Neural cell (in vitro differentiated cells): ENCODE results near the gene LY6G5C. TPM values are rescaled to one million over a fixed set of nuclear protein-coding genes. Genes with fewer than 3 reads are reported as not detected.

Source experiments
- H2AFZ ChIP-seq: fragments of 200-600, 300-800 bp; sonication (generic), shearing (Covaris generic); 2 replicates; pipeline ENCODE4 v1.6.0; 2014; ENCODE audit warnings: low read depth, mild to moderate bottlenecking, antibody characterized with exemption, low read length, moderate library complexity
- H3F3A ChIP-seq: fragments of 200-600 bp; shearing (Covaris generic); 2 replicates; pipeline ENCODE4 v1.6.1; 2016; ENCODE audit warnings: mild to moderate bottlenecking, moderate library complexity, mixed read lengths, antibody characterized with exemption, low read length; ENCODE audit not compliant: insufficient read depth, poor library complexity, severe bottlenecking
- H3K27ac ChIP-seq: fragments of 200-600, 300-800 bp; sonication (generic), shearing (Covaris generic); 2 replicates; pipeline ENCODE4 v1.5.1; 2014; ENCODE audit warnings: mild to moderate bottlenecking, low read length, moderate library complexity
- H3K27me3 ChIP-seq: fragments of 300-800, 200-600 bp; sonication (generic), shearing (Covaris generic); 2 replicates; pipeline ENCODE4 v1.6.0; 2014; ENCODE audit warnings: mild to moderate bottlenecking, low read depth, low read length, moderate library complexity; ENCODE audit not compliant: insufficient read depth
- H3K36me3 ChIP-seq: fragments of 300-800, 200-600 bp; sonication (generic), shearing (Covaris generic); 2 replicates; pipeline ENCODE4 v1.5.1; 2014; ENCODE audit warnings: mild to moderate bottlenecking, antibody characterized with exemption, low read length, moderate library complexity; ENCODE audit not compliant: insufficient read depth
- H3K4me2 ChIP-seq: fragments of 300-800, 200-600 bp; sonication (generic), shearing (Covaris generic); 2 replicates; pipeline ENCODE4 v1.6.0; 2014; ENCODE audit warnings: mild to moderate bottlenecking, low read length
- H3K4me3 ChIP-seq: fragments of 300-800, 200-600 bp; sonication (generic), shearing (Covaris generic); 2 replicates; pipeline ENCODE4 v1.5.1; 2014; ENCODE audit warnings: mild to moderate bottlenecking, low read length, moderate library complexity
- H3K79me2 ChIP-seq: fragments of 200-600 bp; shearing (Covaris generic); replicated peaks from 2 replicates; pipeline ENCODE4 v1.6.0; 2014; ENCODE audit warnings: mild to moderate bottlenecking, low read length, moderate library complexity; ENCODE audit not compliant: insufficient read depth
- H3K9ac ChIP-seq: fragments of 300-800, 200-600 bp; sonication (generic), shearing (Covaris generic); 2 replicates; pipeline ENCODE4 v1.6.1; 2016; ENCODE audit warnings: mild to moderate bottlenecking, low read length, mixed read lengths
- H3K9me2 ChIP-seq: fragments of 200-600 bp; shearing (Covaris generic); 2 replicates; pipeline ENCODE4 v1.6.1; 2016; ENCODE audit warnings: mild to moderate bottlenecking, low read length, mixed read lengths; ENCODE audit not compliant: insufficient read depth
- H3K9me3 ChIP-seq: fragments of 200-600, 300-800 bp; sonication (generic), shearing (Covaris generic); 2 replicates; pipeline ENCODE4 v1.6.1; 2016; ENCODE audit warnings: mild to moderate bottlenecking, mixed run types, low read length, moderate library complexity, mixed read lengths
- H4K20me1 ChIP-seq: fragments of 200-600 bp; shearing (Covaris generic); 2 replicates; pipeline ENCODE4 v1.6.1; 2016; ENCODE audit warnings: mild to moderate bottlenecking, mixed run types; ENCODE audit not compliant: insufficient read depth
- EP300 ChIP-seq: fragments of 450-650 bp; conservative IDR thresholded peaks from 2 replicates; pipeline ENCODE4 v1.6.1; 2014; ENCODE audit warnings: antibody characterized with exemption, mild to moderate bottlenecking, moderate library complexity; ENCODE audit not compliant: poor library complexity, severe bottlenecking
- EZH2 ChIP-seq: fragments of 200-600, 300-800 bp; shearing (Covaris generic), sonication (generic); IDR thresholded peaks from 2 replicates; pipeline ENCODE4 v1.6.1; 2014; ENCODE audit warnings: antibody characterized with exemption, low read length, borderline replicate concordance, mild to moderate bottlenecking; ENCODE audit not compliant: insufficient read depth, poor library complexity, severe bottlenecking
- MXI1 ChIP-seq: fragments of 450-650 bp; conservative IDR thresholded peaks from 2 replicates; pipeline ENCODE4 v1.6.1; 2014; ENCODE audit warnings: antibody characterized with exemption, mild to moderate bottlenecking; ENCODE audit not compliant: poor library complexity, severe bottlenecking
- POLR2AphosphoS5 ChIP-seq: IDR thresholded peaks from 2 replicates; pipeline ENCODE4 v1.6.1; 2012
- RAD21 ChIP-seq: fragments of 450-650 bp; conservative IDR thresholded peaks from 2 replicates; pipeline ENCODE4 v1.6.1; 2014; ENCODE audit warnings: antibody characterized with exemption, mild to moderate bottlenecking, moderate library complexity
- SMC3 ChIP-seq: fragments of 450-650 bp; conservative IDR thresholded peaks from 2 replicates; pipeline ENCODE4 v1.6.1; 2014; ENCODE audit warnings: antibody characterized with exemption, mild to moderate bottlenecking, moderate library complexity; ENCODE audit not compliant: poor library complexity
- TAF1 ChIP-seq: IDR thresholded peaks from 2 replicates; pipeline ENCODE4 v1.6.1; 2012; ENCODE audit warnings: low read depth
- polyA plus RNA-seq: library from polyadenylated mRNA; depleted of rRNA; stranded (reverse); fragments of >200 nt; gene quantifications from 2 replicates; pipeline ENCODE4 v1.2.3, GENCODE V29; 2014
- TF ChIP-seq, protein P1 (sequence below): IDR thresholded peaks from 2 replicates; pipeline ENCODE4 v1.6.1; 2012; ENCODE audit warnings: borderline replicate concordance
- TF ChIP-seq, protein P2 (sequence below): fragments of 450-650 bp; IDR thresholded peaks from 2 replicates; pipeline ENCODE4 v1.5.1; 2014; ENCODE audit warnings: antibody characterized with exemption, mild to moderate bottlenecking, moderate library complexity; ENCODE audit not compliant: poor library complexity, severe bottlenecking

The LY6G5C gene
- polyA plus RNA-seq, 1 donor from 2014 or later, result 13.4 TPM

- TF ChIP-seq TAF1, result peak; percentile 79
- TF ChIP-seq RAD21, result no peak
- TF ChIP-seq, protein P1, sequence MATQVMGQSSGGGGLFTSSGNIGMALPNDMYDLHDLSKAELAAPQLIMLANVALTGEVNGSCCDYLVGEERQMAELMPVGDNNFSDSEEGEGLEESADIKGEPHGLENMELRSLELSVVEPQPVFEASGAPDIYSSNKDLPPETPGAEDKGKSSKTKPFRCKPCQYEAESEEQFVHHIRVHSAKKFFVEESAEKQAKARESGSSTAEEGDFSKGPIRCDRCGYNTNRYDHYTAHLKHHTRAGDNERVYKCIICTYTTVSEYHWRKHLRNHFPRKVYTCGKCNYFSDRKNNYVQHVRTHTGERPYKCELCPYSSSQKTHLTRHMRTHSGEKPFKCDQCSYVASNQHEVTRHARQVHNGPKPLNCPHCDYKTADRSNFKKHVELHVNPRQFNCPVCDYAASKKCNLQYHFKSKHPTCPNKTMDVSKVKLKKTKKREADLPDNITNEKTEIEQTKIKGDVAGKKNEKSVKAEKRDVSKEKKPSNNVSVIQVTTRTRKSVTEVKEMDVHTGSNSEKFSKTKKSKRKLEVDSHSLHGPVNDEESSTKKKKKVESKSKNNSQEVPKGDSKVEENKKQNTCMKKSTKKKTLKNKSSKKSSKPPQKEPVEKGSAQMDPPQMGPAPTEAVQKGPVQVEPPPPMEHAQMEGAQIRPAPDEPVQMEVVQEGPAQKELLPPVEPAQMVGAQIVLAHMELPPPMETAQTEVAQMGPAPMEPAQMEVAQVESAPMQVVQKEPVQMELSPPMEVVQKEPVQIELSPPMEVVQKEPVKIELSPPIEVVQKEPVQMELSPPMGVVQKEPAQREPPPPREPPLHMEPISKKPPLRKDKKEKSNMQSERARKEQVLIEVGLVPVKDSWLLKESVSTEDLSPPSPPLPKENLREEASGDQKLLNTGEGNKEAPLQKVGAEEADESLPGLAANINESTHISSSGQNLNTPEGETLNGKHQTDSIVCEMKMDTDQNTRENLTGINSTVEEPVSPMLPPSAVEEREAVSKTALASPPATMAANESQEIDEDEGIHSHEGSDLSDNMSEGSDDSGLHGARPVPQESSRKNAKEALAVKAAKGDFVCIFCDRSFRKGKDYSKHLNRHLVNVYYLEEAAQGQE, result peak; percentile 81
- TF ChIP-seq EZH2, result no peak
- TF ChIP-seq SMC3, result peak; percentile 8
- TF ChIP-seq POLR2AphosphoS5, result peak; percentile 96
- TF ChIP-seq, protein P2, sequence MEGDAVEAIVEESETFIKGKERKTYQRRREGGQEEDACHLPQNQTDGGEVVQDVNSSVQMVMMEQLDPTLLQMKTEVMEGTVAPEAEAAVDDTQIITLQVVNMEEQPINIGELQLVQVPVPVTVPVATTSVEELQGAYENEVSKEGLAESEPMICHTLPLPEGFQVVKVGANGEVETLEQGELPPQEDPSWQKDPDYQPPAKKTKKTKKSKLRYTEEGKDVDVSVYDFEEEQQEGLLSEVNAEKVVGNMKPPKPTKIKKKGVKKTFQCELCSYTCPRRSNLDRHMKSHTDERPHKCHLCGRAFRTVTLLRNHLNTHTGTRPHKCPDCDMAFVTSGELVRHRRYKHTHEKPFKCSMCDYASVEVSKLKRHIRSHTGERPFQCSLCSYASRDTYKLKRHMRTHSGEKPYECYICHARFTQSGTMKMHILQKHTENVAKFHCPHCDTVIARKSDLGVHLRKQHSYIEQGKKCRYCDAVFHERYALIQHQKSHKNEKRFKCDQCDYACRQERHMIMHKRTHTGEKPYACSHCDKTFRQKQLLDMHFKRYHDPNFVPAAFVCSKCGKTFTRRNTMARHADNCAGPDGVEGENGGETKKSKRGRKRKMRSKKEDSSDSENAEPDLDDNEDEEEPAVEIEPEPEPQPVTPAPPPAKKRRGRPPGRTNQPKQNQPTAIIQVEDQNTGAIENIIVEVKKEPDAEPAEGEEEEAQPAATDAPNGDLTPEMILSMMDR, result no peak
- peak; percentile 87 for TF ChIP-seq MXI1
- TF ChIP-seq EP300, result peak; percentile 53
- H3K36me3 ChIP-seq, result no peaks in the 10 kb centered on the region
These were observed 22.2 kb upstream of the LY6G5C start, which contains the start of gene ABHD16A for GRCh38 chr6:31702819-31703716. Gene ABHD16A (minus strand): TSS chr6:31703324. CDS start chr6:31703281, 43 bp downstream.

GRCh38 chr6:31702405-31702818 lies 21.5 kb upstream of the LY6G5C start:
- H3K9me3 ChIP-seq, result no peaks in the 10 kb centered on the region
- H3K4me2 ChIP-seq, result peak overlapping the region; percentile 96
- H3F3A ChIP-seq, result no peaks in the 10 kb centered on the region
- no peaks in the 10 kb centered on the region for H3K27me3 ChIP-seq
- peak overlapping the region; percentile 95 for H3K27ac ChIP-seq
- no peaks in the 10 kb centered on the region for H3K9me2 ChIP-seq
- peaks cover 26% of the 10 kb centered on the region for H3K79me2 ChIP-seq
- no peaks in the 10 kb centered on the region for H3K36me3 ChIP-seq
- H3K4me3 ChIP-seq, result peak overlapping the region; percentile 84
- TF ChIP-seq SMC3 (no peak), RAD21 (no peak), TAF1 (no peak), EZH2 (no peak), POLR2AphosphoS5 (no peak), EP300 (no peak), MXI1 (no peak)
- TF ChIP-seq, protein P1, result no peak
- TF ChIP-seq, protein P2, result no peak
- H4K20me1 ChIP-seq, result no peaks in the 10 kb centered on the region
- H3K9ac ChIP-seq, result peak overlapping the region; percentile 93
- H2AFZ ChIP-seq, result peak overlapping the region; percentile 88

More at GRCh38 chr6:31702819-31703716, 22.2 kb upstream of the LY6G5C start, which contains the start of gene ABHD16A:
- Histone ChIP-seq H3K4me2 (peak within 1 kb of the TSS; percentile 96), H4K20me1 (no peaks in the 10 kb centered on the region), H3F3A (no peaks in the 10 kb centered on the region), H2AFZ (peak within 1 kb of the TSS; percentile 88), H3K79me2 (peaks cover 26% of the 10 kb centered on the region), H3K27me3 (no peaks in the 10 kb centered on the region), H3K9ac (peak within 1 kb of the TSS; percentile 93), H3K4me3 (peak within 1 kb of the TSS; percentile 84), H3K27ac (peak within 1 kb of the TSS; percentile 95), H3K9me3 (no peaks in the 10 kb centered on the region), H3K9me2 (no peaks in the 10 kb centered on the region)
